MM.1S (cell line): ENCODE results near the gene POU2AF3.

Source experiments
- CTCF ChIP-seq: fragments of 300-600 bp; sonication (generic); IDR thresholded peaks from 2 replicates; pipeline ENCODE4 v1.5.1; 2016; ENCODE audit warnings: antibody characterized with exemption, low read length, mixed read lengths
- EZH2 ChIP-seq: fragments of 300-600 bp; sonication (generic); optimal IDR thresholded peaks from 2 replicates; pipeline ENCODE3; 2017; ENCODE audit warnings: low read depth, mild to moderate bottlenecking, antibody characterized with exemption, low read length, mixed read lengths

- TF ChIP-seq EZH2, result no peak
- no peak for TF ChIP-seq CTCF
Observed at GRCh38 chr11:111351374-111352055, 53.2 kb downstream of the POU2AF3 start.
